HG03135 (cell line): Measurements from ENCODE around the gene PTPRN2.
"Not testable (repeated sequence)": the region's sequence is repeated elsewhere in the genome, so short reads cannot be mapped to it uniquely, and the experiment has no call there.

Experiments
- ATAC-seq: cut with Tn5 transposase; IDR thresholded peaks from one replicate; pipeline ENCODE4 v1.9.1; 2021; ENCODE audit warnings: mild to moderate bottlenecking, moderate library complexity; ENCODE audit not compliant: unreplicated experiment

The PTPRN2 gene

DNA sequence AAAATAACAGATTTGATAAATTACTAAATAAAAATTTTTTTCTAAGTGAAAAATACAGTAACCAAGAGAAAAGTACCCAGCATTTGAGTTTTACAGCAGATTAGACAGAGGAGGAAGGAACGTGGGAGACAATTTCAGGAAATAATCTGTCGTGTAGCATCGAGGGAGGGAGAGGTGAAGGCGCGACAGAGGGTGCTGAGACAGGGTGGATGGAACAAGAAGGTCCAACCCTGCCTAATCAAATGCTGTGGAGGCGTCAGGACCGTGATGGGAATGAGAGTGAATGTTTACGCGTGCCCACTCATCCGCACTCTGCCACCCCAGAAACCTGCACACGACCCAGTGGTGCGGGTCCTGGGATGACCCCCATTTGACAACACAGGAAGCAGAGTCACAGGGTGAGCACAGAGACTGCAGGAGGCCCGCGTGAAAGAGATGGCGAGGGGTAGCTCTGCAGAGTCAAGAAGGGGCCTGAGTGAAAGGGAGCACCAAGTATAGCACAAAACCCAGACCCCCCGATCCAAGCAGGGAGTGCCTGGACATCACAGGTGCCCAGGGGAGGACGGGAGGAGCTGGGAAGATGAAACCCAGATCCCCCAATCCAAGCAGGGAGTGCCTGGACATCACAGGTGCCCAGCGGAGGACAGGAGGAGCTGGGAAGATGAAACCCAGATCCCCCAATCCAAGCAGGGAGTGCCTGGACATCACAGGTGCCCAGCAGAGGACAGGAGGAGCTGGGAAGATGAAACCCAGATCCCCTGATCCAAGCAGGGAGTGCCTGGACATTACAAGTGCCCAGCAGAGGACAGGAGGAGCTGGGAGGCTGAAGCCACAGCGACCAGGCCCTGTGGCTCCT, 691.9 kb downstream of the PTPRN2 start:
- no peak for ATAC-seq

DNA sequence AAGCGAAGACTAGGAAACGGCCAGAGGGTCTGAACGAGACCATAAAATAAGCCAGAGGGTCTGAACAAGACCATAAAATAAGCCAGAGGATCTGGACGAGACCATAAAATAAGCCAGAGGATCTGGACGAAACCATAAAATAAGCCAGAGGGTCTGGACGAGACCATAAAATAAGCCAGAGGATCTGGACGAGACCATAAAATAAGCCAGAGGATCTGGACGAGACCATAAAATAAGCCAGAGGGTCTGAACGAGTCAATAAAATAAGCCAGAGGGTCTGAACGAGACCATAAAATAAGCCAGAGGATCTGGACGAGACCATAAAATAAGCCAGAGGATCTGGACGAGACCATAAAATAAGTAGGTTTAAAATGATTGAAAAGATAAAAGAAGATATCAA, 692.5 kb downstream of the PTPRN2 start:
- ATAC-seq = not testable (repeated sequence)

DNA sequence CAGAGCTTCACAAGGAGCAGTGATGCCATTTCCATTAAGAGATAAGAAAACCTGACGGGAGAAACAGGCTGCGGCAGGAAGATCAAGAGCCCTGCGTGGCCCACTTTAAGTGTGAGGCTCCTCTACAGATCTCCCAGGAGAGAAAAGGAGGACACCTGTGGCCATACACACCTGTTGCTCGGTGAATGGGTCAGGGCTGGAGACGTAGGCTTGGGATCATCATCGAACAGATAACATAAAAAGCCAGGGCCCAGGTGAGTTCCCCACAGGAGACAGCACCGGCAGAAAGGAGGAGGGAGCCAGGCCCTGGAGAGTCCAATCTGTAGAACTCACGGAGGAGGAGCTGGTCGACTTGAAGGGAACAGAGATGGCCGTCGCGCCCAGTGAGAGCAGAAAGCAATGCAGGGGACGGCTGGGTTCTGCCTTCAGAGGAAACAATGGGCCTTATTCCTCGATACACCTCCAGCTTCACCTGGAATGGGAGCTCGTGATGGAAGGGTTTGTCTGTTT, 694.0 kb downstream of the PTPRN2 start:
- ATAC-seq = no peak

DNA sequence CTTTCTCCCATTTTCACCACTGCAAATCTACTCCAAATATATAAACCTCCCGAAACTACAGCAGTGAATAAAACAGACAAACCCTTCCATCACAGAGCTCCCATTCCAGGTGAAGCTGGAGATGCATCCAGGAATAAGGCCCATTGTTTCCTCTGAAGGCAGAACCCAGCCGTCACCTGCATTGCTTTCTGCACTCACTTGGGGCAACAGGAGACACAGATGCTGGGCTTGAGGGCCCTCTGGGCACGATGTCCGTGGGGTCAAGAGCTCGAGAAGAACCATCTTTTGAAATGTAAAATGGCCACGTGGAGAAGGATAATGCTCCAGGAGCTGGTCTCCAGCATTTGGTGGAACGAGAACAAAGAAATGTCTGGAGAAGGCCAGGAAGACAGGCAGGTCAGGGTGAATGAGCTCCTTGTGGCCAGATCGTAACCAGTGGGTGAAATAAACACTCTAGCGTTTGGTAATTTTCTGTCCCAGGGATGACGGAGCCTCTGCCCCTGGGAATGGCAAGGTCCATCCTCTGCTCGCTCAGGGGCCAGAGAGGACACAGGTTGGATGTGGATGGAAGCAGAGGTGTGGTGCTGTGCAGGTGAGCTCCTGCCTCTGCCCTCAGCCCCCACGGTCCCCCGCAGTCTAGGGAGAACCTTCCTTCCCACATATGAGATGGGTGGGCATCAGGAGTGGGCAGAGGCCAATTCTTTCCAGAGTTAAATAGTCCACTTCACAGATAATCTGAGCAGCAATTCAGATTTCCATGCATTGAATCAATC, 694.7 kb downstream of the PTPRN2 start:
- no peak for ATAC-seq

DNA sequence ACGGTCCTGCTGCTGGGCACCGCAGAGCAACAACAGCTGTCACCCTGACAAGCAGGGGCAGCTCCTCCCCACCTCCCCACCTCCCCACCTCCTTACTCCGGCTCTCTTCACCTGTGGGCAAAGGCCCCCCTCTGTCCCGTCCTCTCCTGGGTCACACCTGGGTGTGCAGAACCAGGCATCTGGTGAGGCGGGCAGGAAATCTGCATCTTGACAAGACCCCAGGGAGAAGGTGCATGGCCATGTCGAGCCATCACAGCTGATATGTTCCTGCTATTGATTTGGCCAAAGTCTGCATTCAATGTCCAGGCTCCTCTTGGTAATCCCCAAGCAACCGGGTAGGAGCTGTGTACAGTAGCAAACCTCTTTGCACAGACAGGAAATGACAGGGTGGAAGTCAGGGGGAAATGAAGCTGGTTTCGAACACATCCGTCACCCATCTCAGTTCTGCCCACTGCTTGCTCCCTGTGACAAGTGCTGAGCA, 696.7 kb downstream of the PTPRN2 start:
- ATAC-seq = no peak

DNA sequence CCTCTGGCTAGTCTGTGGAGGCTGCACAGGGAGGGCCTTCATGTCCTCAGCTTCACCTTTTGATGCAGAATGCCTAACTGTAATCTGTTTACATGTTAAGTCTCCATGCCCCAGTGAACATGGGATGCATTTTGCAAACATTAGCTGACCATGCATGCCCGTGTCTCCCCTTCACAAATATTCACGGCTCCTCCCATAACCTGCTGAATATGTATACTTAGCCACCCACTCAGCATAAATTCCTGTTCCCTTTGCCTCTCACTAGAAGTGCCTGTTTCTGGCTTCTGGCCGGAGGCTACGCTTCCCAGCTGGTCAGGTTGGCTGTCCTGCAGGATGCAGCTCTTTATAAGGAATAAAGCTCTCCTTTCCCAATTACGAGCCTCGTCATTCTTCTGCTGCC, 698.1 kb downstream of the PTPRN2 start:
- no peak for ATAC-seq

DNA sequence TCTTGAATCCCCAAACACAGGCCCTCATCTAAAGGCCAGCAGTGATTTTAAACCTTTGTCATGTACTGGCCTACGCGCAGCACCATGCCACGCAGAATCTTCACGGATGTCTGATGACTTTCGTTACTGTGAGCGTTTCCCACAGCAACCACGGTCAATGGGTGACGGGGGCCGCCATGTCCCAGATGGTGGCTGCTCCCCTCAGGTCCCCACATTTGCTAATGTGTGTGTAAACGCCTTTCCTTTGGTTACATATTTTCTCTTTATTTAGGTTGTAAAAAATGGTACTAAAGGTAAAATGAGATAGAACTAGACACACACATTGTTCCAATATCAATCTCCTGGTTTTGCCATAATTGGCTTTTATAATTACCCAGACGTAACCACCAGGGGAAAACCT, 699.0 kb downstream of the PTPRN2 start:
- no peak for ATAC-seq

DNA sequence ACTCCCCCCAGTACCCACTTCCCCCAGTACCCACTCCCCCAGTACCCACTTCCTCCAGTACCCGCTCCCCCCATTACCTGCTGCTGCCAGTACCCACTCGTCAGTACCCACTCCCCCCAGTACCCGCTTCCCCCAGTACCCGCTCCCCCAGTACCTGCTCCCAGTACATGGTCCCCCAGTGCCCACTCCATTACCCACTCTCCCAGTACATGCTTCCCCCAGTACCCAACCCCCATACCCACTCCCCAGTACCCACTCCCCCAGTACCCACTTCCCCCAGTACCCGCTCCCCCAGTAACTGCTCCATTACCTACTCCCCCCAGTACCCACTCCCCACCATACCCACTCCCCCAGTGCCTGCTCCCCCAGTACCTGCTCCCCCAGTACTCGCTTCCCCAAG, 700.2 kb downstream of the PTPRN2 start:
- no peak for ATAC-seq

DNA sequence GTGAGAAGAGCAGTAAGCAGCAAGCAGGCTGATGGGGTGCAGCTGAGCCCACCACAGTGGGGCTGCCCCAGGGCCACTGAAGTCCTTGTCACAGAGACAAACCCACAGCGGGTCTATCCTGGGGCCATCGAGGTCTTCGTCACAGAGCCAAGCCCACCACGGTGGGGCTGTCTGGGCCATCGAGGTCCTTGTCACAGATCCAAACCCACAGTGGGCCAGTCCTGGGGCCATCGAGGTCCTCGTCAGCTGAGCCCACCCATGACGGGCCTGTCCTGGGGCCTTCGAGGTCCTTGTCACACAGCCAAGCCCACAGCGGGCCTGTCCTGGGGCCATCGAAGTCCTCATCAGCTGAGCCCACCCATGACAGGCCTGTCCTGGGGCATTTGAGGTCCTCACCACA, 700.9 kb downstream of the PTPRN2 start:
- ATAC-seq = no peak

DNA sequence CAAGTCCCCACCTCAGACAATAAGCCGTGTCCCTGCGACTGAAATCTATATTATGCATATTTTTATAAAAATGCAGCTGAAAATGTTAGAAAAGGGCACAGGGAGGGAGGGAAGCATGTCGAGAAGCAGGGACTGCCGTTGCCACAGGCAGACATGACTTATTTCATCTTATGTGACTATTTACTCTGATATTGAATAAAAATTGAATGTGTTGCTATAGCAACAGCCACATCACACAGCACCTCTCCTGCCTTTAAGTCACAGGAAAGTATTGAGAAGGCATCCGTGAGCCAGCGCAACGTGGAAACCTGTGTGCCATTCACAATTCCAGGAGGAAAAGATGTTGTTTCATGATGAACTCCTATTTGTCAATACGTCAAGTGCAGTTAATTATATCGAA, 701.4 kb downstream of the PTPRN2 start:
- ATAC-seq = no peak

DNA sequence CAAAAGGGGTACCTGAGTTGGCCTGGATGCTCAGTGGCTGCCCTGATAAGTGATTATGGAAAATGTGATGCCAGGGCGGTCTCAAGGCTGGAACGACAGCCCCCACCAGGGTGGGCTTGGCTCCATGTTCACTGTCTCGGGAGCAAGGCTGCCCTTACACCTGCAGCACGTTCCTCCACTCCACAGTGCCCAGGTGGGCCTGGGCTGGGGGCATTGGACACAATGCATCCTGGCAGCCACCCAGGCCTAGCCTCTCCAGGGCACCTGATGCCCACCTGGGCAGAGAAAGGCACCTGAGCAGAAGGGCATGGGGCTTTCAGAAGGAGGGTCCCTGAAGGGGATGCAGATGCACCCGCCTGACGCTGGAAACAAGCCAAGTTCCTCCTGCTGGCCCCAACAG, 702.5 kb downstream of the PTPRN2 start:
- ATAC-seq = no peak

DNA sequence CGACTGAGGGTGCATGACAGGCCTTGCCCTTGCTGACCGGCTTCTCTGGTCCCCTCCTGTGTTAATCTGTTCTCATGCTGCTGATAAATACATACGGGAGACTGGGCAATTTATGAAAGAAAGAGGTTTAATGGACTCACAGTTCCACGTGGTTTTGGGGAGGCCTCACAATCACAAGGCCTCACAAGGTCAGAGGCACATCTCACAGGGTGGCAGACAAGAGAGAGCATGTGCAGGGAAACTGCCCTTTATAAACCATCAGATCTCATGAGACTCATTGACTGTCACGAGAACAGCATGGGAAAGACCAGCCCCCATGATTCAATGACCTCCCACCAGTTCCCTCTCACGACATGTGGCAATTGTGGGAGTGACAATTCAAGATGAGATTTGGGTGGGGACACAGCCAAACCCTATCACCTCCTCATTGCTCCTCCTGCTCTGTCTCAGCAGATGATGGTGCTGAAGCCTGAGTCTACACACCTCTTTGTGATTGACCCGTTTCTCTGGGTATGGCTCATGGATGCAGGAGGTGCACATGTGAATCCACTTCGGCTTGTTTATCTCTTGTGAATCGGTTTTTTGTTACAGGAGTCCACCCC, 703.1 kb downstream of the PTPRN2 start:
- ATAC-seq = no peak

DNA sequence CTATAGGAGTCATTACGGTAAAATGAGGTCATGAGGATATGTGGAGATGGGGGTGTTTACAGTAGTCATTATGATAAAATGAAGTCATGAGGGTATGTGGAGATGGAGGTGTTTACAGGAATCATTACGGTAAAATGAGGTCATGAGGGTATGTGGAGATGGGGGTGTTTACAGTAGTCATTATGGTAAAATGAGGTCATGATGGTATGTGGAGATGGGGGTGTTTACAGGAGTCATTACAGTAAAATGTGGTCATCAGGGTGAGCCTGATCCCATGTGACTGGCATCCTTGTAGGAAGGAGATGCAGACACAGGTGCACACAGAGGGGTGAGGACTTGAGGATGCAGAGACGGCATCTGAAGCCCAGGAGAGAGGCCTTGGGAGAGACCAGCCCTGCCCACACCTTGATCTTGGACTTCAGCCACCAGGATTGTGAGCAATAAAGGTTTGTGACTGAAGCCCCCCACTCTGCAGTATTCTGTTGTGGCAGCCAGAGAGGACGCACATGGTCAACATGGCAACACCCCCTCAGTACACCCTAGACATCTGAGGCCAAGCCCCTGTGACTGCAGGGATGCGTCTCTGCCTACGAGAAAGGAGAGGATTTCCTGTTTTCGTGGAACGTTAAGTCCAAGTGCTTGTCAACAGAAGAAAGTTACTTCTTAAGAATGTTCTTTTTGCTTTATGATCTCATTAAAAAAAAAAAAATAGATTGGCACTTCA, 706.4 kb downstream of the PTPRN2 start:
- ATAC-seq = no peak

DNA sequence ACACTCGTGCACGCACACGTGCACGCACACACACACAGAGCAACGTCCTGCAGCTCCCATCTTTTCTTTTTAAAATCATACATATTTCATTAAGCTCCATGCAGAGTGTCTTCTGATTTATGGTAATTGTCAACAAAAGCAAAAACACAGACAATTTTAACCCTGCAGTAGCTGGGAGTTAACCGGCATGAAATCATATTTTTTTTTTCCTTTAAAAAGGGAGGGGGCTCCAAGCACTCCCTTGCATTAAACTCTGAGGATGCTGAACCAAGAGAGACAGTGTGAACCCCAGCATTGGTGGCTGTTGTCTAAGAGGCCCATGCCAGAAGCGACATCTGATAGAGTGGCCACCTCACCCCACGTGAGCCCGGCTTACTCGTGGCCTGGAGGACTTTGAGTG, 708.2 kb downstream of the PTPRN2 start:
- no peak for ATAC-seq

DNA sequence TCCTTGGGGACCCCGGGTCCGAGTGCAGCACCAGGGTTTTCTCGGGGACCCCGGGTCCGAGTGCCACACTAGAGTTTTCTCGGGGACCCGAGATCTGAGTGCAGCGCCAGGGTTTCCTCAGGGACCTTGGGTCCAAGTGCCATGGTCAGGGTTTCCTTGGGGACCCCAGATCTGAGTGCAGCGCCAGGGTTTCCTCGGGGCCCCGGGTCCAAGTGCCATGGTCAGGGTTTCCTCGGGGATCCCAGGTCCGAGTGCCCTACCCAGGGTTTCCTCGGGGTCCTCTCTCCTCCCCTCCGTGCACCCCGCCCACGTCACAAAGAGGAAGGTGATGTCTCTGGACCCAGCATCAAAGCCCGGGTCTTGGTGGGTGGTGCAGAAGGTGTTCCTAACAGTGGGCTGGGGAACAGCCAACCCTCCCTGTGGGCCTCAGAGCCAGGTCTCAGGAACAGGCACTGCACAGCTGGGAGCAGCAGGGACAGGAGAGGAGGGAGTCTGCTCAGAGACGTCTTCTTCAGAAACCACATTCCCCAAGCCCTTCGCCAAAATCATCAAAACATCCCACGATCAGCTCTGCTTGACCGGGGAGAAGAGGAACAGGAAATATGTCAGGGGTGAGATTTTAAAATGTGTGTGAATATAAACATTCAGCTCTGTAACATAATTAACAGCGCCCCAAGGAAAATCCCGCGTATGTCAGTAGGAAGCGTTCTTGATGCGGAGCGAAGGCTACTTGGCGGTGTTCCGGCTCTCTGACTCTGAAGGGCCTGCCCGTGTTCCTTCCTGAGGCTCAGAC, 710.1 kb downstream of the PTPRN2 start:
- ATAC-seq = no peak

DNA sequence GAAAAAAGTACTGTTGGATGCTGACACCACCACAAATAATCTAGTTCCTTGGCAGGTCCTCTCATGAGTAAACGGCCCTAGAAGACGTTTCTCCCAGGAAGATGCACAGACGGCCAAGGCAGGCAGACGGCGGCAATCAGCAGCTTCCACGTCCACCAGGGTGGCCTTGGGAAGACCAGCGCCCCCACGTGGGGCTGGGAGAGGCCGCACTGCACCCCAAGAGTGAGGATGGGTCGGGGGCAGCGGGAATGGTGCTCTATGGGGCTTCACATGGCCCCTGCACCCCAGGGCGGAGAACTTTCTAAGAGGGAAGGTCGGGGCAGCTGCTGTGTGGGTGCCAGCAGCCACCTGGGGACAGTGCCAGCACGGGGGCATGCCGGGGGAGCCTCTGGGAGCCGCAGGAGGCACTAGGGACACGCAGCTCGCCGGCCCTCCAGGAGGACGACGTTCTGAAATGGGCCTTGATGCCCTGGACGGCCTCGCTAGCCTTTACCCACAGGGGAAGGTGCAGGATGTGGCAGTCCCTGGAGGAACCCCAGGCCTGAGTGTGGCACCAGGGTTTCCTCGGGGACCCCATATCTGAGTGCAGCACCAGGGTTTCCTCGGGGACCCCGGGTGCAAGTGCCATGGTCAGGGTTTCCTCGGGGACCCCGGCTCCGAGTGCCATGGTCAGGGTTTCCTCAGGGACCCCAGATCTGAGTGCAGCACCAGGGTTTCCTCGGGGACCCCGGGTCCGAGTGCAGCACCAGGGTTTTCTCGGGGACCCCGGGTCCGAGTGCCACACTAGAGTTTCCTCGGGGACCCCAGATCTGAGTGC, 710.9 kb downstream of the PTPRN2 start:
- ATAC-seq = no peak

DNA sequence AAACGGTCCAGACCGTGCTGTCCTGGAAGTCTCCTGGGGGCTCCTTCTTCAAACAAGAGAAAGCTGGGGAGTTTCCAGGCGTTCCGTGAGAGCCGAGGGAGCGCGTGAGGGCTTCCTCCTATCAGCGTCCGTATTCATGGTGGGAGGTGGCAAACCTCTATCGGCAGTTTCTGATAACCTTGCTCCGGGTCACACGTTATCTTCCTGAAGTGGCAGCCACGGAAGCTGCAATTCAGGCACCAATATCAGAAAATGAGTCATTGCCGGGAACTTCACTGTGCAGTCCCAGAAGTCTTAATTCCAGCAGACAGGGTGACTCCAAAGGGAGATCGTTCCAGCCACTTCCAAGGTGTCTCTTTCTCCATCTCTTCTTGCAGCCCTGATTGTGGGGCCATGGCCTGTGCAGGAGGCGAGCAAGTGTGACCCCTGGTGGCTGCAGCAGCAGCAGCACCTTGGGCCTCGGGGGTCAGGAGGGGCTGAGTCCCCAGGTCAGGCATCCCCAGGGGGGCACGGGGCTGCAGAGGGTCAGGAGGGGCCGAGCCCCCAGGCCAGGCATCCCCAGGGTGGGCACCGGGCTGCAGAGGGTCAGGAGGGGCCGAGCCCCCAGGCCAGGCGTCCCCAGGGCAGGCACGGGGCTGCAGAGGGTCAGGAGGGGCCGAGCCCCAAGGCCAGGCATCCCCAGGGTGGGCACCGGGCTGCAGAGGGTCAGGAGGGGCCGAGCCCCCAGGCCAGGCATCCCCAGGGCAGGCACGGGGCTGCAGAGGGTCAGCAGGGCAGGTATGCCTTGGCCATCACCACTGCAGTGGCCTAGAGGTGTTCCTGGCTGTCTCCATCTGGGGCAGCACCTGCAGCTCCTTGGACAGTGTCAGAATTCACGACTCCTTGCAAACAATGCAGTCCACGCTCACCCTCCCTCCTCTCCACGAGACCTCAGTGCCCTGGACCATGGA, 712.1 kb downstream of the PTPRN2 start:
- no peak for ATAC-seq

DNA sequence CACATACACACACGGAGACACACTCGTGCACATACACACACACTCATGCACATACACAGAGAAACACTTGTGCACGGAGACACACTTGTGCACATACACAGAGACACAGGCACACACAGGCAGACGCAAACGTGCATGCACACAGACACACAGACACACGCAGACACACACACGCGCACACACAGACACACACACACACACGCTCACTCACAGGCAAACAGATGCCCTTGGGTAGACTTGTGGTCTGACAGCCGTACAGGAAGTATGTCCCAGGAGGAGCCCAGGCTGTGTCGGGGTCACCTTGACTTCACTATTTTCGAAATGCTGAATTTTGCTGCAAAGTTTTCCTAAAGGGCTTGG, 712.8 kb downstream of the PTPRN2 start:
- no peak for ATAC-seq
